Upper lobe of left lung (tissue), 6 donors: ENCODE results near the gene PUM2. TPM values are rescaled to one million over a fixed set of nuclear protein-coding genes. Genes with fewer than 3 reads are reported as not detected.
A peak's percentile ranks its signal among the peaks of the same experiment; 100 is the strongest.
"Not testable (repeated sequence)": the region's sequence is repeated elsewhere in the genome, so short reads cannot be mapped to it uniquely, and the experiment has no call there.

Experiments used
- ATAC-seq, 2 donors: fragments of 200-7000 bp; cut with Tn5 transposase; one replicate each; pipeline ENCODE4 v1.9.1; 2022; ENCODE audit warnings: mild to moderate bottlenecking in 2 of 2, moderate library complexity in 2 of 2; ENCODE audit not compliant: low FRiP score in 2 of 2
- DNase-seq, 2 donors: peaks; one replicate each; pipeline ENCODE4 v3.0.0-alpha.2; 2019 to 2020
- H3K27ac ChIP-seq, 4 donors: fragments of 200-600 bp; sonication (generic); one replicate each; pipeline ENCODE4 v1.5.1; 2016 to 2019
- H3K27me3 ChIP-seq, 4 donors: fragments of 200-600 bp; sonication (generic); one replicate each; pipeline ENCODE4 v1.5.1; 2017 to 2019
- H3K36me3 ChIP-seq, 4 donors: fragments of 200-600 bp; sonication (generic); one replicate each; pipeline ENCODE4 v1.5.1; 2016 to 2019
- H3K4me1 ChIP-seq, 4 donors: fragments of 200-600 bp; sonication (generic); one replicate each; pipeline ENCODE4 v1.5.1; 2018 to 2019
- H3K4me3 ChIP-seq, 4 donors: fragments of 200-600 bp; sonication (generic); one replicate each; pipeline ENCODE4 v1.5.1; 2017 to 2019; ENCODE audit warnings: mild to moderate bottlenecking in 2 of 4, moderate library complexity in 1 of 4
- H3K9me3 ChIP-seq, 4 donors: fragments of 200-600 bp; sonication (generic); one replicate each; pipeline ENCODE4 v1.5.1; 2018 to 2019
- CTCF ChIP-seq, 6 experiments: fragments of 450-650 bp in 4 of 6; fragments of 200-600 bp in 2 of 6; sonication (generic) in 2 of 6; IDR thresholded peaks; one replicate each; pipeline ENCODE4 v1.5.1; 2016 to 2019; ENCODE audit warnings: antibody characterized with exemption in 6 of 6
- EP300 ChIP-seq, 4 donors: sonication (generic); formaldehyde crosslinking; IDR thresholded peaks; one replicate each; pipeline ENCODE4 v1.5.1; 2017; ENCODE audit warnings: antibody characterized with exemption in 4 of 4, control low read depth in 2 of 4
- POLR2A ChIP-seq, 4 donors: fragments of 450-650 bp; IDR thresholded peaks; one replicate each; pipeline ENCODE4 v1.5.1; 2016 to 2017; ENCODE audit warnings: antibody characterized with exemption in 4 of 4, mild to moderate bottlenecking in 2 of 4
- POLR2AphosphoS5 ChIP-seq, 2 donors: sonication (generic); formaldehyde crosslinking; IDR thresholded peaks; one replicate each; pipeline ENCODE4 v1.5.1; 2017; ENCODE audit warnings: antibody characterized with exemption in 2 of 2
- WGBS, 2 donors: methylation state at CpG; one replicate each; pipeline ENCODE4 v1.1.5; 2017 to 2018; 5-methylcytosine and 5-hydroxymethylcytosine counted together
- total RNA-seq, 6 donors: library from RNA; depleted of rRNA in 4 of 6; stranded (reverse); fragments of >200 nt in 4 of 6; gene quantifications; one replicate each; pipeline versions ENCODE4 v1.1.0 to v1.2.1, GENCODE V29; 2016 to 2021
- donor health status: DM: no; HTN: no; CAD: no; lungs with moderate emphysema.
- donor health status: DM: no; HTN: yes; CAD: no; lungs with severe emphysema.

PUM2 gene
- total RNA-seq, 6 donors from 2014 or later, result 33.1 to 114 (median 86.6) TPM

DNA sequence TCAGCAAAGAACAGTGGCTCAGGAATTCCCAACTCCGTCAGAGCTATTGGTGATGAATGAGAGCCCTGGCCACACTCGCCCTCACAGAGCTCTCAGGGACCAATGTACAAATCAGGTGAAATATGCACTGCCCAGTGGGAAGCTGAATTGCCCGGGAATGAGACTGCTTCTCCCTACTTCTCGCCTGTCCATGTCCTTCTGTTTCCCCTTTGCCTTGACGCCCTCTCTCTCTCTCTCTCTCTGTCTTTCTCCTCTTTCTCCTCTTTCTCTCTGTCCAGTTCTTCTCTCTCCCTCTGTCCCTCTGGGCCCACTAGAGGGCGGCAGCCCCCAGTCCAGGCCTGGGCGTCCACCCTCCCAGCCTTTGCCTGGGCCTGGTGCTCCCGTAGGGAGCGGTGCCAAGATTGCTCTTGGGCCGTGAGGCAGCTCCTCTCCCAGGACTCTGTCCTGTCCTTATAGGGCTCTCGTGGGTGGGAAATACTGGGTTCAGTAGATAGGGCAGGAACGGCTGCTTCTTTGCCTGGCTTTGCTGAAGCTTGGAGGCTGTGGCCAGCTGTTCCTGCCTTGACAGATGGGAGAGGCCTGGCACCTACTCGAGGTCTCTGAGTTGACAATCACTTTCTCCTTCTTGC, 28.4 kb upstream of the PUM2 start:
- DNase-seq, result peak; percentile 74 to 86
- H3K27me3 ChIP-seq, result no peaks in the 10 kb centered on the region
- peak; percentile 42 to 75 (median 66) for TF ChIP-seq CTCF (IDR thresholded peaks at IDR 0.05)
- TF ChIP-seq POLR2AphosphoS5 (IDR thresholded peaks at IDR 0.05), result peak in 1 of 2 donors; percentile 68
- no peak for TF ChIP-seq EP300 (IDR thresholded peaks at IDR 0.05)
- TF ChIP-seq POLR2A (IDR thresholded peaks at IDR 0.05), result no peak
- WGBS, 2 donors, result 39 to 43% methylated on average over 11 to 13 of the region's 13 CpGs
- peaks cover 0 to 5% (median 0%) of the 10 kb centered on the region in 4 donors for H3K4me1 ChIP-seq
- no peaks in the 10 kb centered on the region for H3K9me3 ChIP-seq
- H3K36me3 ChIP-seq, result no peaks in the 10 kb centered on the region
- peak overlapping the region in 2 of 4 donors; percentile 29 to 39 for H3K27ac ChIP-seq
- H3K4me3 ChIP-seq, result no peak overlapping the region
- ATAC-seq, result peak; percentile 89 to 95

DNA sequence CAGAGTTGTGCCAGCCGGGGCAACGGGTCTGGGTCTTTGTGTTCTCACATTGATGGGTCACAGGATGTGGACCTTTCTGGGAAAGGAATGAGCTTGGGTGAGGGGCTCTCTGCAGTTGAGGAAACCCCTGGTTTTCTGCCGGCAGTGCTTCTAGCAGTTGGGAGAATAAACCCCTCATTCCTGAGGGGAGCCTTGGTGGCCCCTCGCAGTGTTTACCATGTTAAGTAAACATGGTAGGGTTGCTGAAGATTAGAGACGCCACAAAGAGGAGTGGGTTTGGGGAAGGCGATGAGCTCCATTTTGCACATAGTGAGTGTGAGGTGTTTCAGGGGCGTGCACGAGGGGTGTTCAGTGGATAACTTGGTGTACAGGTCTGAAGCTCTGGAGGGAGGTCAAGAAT, 27.7 kb upstream of the PUM2 start:
- Histone ChIP-seq H3K4me1 (peaks cover 0 to 5% (median 0%) of the 10 kb centered on the region in 4 donors), H3K9me3 (no peaks in the 10 kb centered on the region), H3K27ac (peak overlapping the region in 3 of 4 donors; percentile 24 to 54 (median 25)), H3K36me3 (no peaks in the 10 kb centered on the region), H3K4me3 (no peak overlapping the region), H3K27me3 (no peaks in the 10 kb centered on the region)
- TF ChIP-seq POLR2AphosphoS5 (IDR thresholded peaks at IDR 0.05), result no peak
- no peak for TF ChIP-seq EP300 (IDR thresholded peaks at IDR 0.05)
- no peak for TF ChIP-seq CTCF (IDR thresholded peaks at IDR 0.05)
- no peak for TF ChIP-seq POLR2A (IDR thresholded peaks at IDR 0.05)
- WGBS, 2 donors, result 57 to 64% methylated on average over 7 to 8 of the region's 8 CpGs
- DNase-seq (no peak), ATAC-seq (no peak)

GRCh38 chr2:20377741-20378140, 27.1 kb upstream of the PUM2 start:
- Histone ChIP-seq H3K4me3 (no peak overlapping the region), H3K36me3 (no peaks in the 10 kb centered on the region), H3K4me1 (peaks cover 0 to 5% (median 0%) of the 10 kb centered on the region in 4 donors), H3K27ac (peak overlapping the region in 2 of 4 donors; percentile 25 to 54), H3K9me3 (no peaks in the 10 kb centered on the region), H3K27me3 (no peaks in the 10 kb centered on the region)
- no peak for DNase-seq
- 76 to 79% methylated on average over 4 of the region's 4 CpGs for WGBS, 2 donors
- no peak for ATAC-seq
- no peak for TF ChIP-seq EP300 (IDR thresholded peaks at IDR 0.05)
- no peak for TF ChIP-seq CTCF (IDR thresholded peaks at IDR 0.05)
- no peak for TF ChIP-seq POLR2A (IDR thresholded peaks at IDR 0.05)
- peak in 1 of 2 donors; percentile 80 for TF ChIP-seq POLR2AphosphoS5 (IDR thresholded peaks at IDR 0.05)

GRCh38 chr2:20374982-20375381, 24.3 kb upstream of the PUM2 start:
- not testable (repeated sequence) for H3K9me3 ChIP-seq, H3K27me3 ChIP-seq, ATAC-seq, H3K4me1 ChIP-seq, H3K27ac ChIP-seq, H3K4me3 ChIP-seq, H3K36me3 ChIP-seq
- DNase-seq, result peak in 1 of 2 donors; percentile 40
- 86 to 92% methylated on average over 9 to 13 of the region's 13 CpGs for WGBS, 2 donors

- no peaks in the 10 kb centered on the region for H3K4me1 ChIP-seq
- H3K36me3 ChIP-seq, result no peaks in the 10 kb centered on the region
- TF ChIP-seq POLR2A (IDR thresholded peaks at IDR 0.05), result no peak
- ATAC-seq, result no peak
- WGBS, 2 donors, result 76 to 78% methylated on average over 3 of the region's 3 CpGs
- no peak for DNase-seq
- no peak overlapping the region for H3K4me3 ChIP-seq
- no peak overlapping the region for H3K27ac ChIP-seq
- no peaks in the 10 kb centered on the region for H3K27me3 ChIP-seq
- H3K9me3 ChIP-seq, result peaks cover 0 to 1% (median 0%) of the 10 kb centered on the region in 4 donors
Measured at GRCh38 chr2:20372896-20373640, 22.4 kb upstream of the PUM2 start.
